Mucosa of rectum (tissue), 2 donors: ENCODE results near the gene ADRA1B.

Source experiments
- H3K27ac ChIP-seq, 2 donors: one replicate each; pipeline ENCODE4 v1.7.0; 2013; ENCODE audit warnings: inconsistent platforms in 2 of 2, low read depth in 2 of 2, low read length in 2 of 2
- H3K27me3 ChIP-seq, 2 donors: one replicate each; pipeline ENCODE4 v1.7.0; 2013; ENCODE audit warnings: low read length in 2 of 2; ENCODE audit not compliant: control insufficient read depth in 2 of 2, insufficient read depth in 2 of 2
- H3K36me3 ChIP-seq, 2 donors: one replicate each; pipeline ENCODE4 v1.7.0; 2013; ENCODE audit warnings: low read length in 2 of 2; ENCODE audit not compliant: control insufficient read depth in 2 of 2, insufficient read depth in 2 of 2
- H3K4me1 ChIP-seq, 2 donors: one replicate each; pipeline ENCODE4 v1.7.0; 2013; ENCODE audit warnings: low read length in 2 of 2, mild to moderate bottlenecking in 1 of 2; ENCODE audit not compliant: control insufficient read depth in 2 of 2, insufficient read depth in 2 of 2
- H3K4me3 ChIP-seq, 2 donors: one replicate each; pipeline ENCODE4 v1.7.0; 2013; ENCODE audit warnings: low read length in 2 of 2
- H3K9ac ChIP-seq, 2 donors: one replicate each; pipeline ENCODE4 v1.7.0; 2013; ENCODE audit warnings: low read length in 2 of 2, low read depth in 1 of 2, mild to moderate bottlenecking in 1 of 2
- H3K9me3 ChIP-seq, 2 donors: one replicate each; pipeline ENCODE4 v1.7.0; 2013; ENCODE audit warnings: low read length in 2 of 2; ENCODE audit not compliant: control insufficient read depth in 2 of 2
- donor health status: healthy.
- donor health status: Normal muscosa, but diverticular disease.

The ADRA1B gene

DNA sequence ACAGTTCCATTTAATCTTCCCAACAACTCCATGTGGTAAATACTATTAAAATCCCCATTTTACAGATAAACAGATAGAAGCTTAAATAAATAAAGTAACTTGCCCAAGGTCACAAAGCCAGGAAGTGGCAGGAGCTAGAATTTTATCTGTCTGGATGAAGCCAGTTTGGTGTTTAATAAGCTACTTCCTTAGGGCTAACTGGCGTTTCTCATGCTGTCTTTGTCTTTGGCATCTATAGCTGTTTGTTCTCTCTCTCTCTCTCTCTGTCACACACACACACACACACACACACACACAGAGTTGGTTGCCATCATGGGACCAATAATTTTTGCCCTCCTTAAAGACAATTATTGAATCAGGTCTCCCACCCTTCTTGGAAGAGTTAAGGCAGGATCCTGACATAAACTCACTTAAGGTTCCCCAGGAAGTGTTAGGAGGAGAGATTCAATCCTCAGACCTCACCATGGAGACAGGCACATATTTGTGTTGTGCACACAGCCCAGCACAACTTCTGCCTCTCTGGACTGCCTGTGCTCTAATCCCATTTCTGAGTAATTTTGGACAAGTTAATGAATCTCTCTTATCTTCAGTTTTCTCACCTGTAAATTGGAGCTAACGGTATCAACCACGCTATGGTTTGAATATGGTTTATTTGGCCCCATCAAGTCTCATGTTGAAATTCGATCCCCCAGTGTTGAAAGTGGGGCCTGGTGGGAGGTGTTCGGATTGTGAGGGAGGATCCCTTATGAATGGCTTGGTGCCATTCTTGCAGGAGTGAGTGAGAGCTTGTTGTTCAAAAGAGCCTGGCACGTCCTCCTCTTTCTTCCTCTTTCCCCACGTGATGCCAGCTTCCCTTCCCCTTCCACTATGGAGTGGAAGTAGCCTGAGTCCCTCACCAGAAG, 8.3 kb upstream of the ADRA1B start:
- Histone ChIP-seq H3K4me3 (no peak overlapping the region), H3K36me3 (no peaks in the 10 kb centered on the region), H3K9ac (no peak overlapping the region), H3K27me3 (no peaks in the 10 kb centered on the region), H3K27ac (no peak overlapping the region), H3K4me1 (peaks cover 11 to 24% of the 10 kb centered on the region in 2 donors), H3K9me3 (no peaks in the 10 kb centered on the region)

DNA sequence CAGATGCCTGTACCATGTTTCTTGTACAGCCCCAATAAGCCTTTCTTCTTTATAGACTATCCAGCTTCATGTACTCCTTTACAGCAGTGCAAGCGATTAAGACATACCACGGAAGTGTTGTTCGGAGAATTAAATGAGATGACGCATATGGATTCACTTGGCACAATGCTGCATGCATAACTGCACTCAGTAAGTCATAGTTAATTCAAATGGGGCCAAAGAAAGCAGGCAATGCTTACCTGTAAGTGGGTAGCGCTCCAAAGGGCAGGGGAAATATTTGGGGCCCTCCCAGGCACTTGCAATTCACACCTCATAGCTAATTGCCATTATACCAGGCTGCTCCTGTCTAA, 7.7 kb upstream of the ADRA1B start:
- Histone ChIP-seq H3K27me3 (no peaks in the 10 kb centered on the region), H3K27ac (no peak overlapping the region), H3K9me3 (no peaks in the 10 kb centered on the region), H3K9ac (no peak overlapping the region), H3K4me3 (no peak overlapping the region), H3K36me3 (no peaks in the 10 kb centered on the region), H3K4me1 (peaks cover 11 to 24% of the 10 kb centered on the region in 2 donors)

DNA sequence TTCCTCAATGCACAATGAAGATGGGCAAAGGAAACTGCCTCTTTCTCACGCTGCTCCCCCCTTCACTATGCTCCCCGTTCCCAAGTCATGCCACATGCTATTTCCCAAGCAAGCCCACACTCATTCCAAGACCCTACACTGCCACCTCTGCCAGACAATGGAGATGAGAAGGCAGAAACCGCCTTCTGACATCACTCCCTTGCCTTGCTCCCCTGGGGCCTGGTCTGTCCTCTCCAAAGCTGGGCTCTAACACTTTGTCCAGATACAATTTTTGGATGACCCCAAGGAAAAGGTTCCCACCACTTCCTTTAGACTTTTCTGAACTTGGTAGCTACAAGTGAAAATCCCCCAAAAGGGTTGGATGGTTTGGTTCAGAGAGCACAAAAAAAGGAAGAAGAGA, 7.2 kb upstream of the ADRA1B start:
- Histone ChIP-seq H3K27me3 (no peaks in the 10 kb centered on the region), H3K9me3 (no peaks in the 10 kb centered on the region), H3K4me3 (no peak overlapping the region), H3K27ac (no peak overlapping the region), H3K9ac (no peak overlapping the region), H3K36me3 (no peaks in the 10 kb centered on the region), H3K4me1 (peaks cover 11 to 24% of the 10 kb centered on the region in 2 donors)

DNA sequence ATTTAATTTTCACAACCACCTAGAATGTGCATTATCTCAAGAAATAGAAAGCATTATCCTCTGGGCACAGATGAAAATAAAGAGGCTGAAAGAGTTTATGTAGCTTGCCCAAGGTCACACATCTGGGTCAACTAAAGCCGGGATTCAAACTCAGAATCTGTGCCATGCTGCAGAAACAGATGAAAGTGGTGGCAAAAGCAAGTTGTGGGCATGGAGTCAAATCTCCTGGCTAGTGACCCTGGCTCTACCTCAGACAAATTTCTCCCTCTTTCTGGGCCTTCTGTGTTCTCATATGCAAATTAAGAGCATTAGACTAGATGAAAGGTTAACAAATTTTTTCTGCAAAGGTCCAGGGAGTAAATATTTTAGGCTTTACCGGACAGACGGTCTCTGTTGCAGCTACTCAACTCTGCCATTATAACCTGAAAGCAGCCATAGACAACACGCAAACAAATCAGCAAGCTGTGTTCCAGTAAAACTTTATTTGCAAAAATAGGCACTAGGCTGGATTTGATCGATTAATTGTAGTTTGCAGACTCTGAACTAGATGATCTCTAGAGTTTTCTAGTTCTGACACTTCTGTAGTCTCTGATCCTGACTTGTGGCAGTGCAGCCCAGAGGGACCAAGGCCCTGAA, 6.0 kb upstream of the ADRA1B start:
- H3K4me3 ChIP-seq: no peak overlapping the region
- no peaks in the 10 kb centered on the region for H3K9me3 ChIP-seq
- H3K4me1 ChIP-seq: peaks cover 8 to 24% of the 10 kb centered on the region in 2 donors
- peaks cover 0 to 5% of the 10 kb centered on the region in 2 donors for H3K27me3 ChIP-seq
- no peak overlapping the region for H3K9ac ChIP-seq
- no peak overlapping the region for H3K27ac ChIP-seq
- no peaks in the 10 kb centered on the region for H3K36me3 ChIP-seq

DNA sequence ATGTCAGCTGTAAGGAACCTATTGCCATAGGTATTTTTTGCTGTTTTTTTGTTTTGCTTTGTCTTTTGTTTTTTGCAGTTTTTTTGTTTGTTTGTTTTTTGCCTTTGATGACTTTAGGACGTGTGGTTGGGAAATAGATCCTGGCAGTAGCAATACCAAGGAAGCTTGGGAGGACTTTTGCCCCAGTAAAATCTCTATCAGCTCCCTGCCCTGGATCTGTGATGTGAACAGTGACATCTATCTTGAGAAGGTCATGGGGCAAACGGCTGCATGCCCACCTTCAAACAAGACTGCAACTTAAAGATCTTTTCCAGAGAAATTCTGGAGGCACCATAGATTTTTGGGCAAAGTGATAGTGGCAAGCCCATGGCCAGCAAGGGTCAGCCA, 5.4 kb upstream of the ADRA1B start:
- no peak overlapping the region for H3K27ac ChIP-seq
- peaks cover 8 to 27% of the 10 kb centered on the region in 2 donors for H3K4me1 ChIP-seq

DNA sequence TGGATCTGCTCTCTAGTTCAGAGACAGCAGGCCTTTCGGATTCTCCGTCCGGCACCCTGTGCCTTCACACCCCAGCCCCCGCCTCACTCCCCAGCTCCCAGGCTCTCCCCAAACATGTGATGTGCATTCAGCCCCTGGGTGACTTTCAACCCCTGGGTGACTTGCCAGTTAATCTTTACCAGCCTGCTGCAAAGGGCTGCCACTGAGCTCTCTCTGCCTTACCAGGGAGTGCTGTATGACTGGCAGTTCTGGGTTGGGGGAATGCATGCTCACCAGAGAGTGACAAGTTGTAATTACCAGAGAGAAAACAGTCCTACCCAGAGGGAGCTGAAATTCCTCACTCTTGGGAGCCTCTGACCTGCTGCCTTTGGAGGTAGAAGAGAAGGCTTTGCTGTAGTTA, 4.9 kb upstream of the ADRA1B start:
- no peaks in the 10 kb centered on the region for H3K36me3 ChIP-seq
- no peaks in the 10 kb centered on the region for H3K9me3 ChIP-seq
- no peak overlapping the region for H3K4me3 ChIP-seq
- no peak overlapping the region for H3K9ac ChIP-seq
- H3K4me1 ChIP-seq: peaks cover 6 to 25% of the 10 kb centered on the region in 2 donors
- H3K27ac ChIP-seq: peak overlapping the region in 1 of 2 donors; percentile 13
- peaks cover 0 to 7% of the 10 kb centered on the region in 2 donors for H3K27me3 ChIP-seq

More for the DNA sequence above, 5.4 kb upstream of the ADRA1B start:
- Histone ChIP-seq H3K27me3 (peaks cover 0 to 6% of the 10 kb centered on the region in 2 donors), H3K9ac (no peak overlapping the region), H3K9me3 (no peaks in the 10 kb centered on the region), H3K4me3 (no peak overlapping the region), H3K36me3 (no peaks in the 10 kb centered on the region)

DNA sequence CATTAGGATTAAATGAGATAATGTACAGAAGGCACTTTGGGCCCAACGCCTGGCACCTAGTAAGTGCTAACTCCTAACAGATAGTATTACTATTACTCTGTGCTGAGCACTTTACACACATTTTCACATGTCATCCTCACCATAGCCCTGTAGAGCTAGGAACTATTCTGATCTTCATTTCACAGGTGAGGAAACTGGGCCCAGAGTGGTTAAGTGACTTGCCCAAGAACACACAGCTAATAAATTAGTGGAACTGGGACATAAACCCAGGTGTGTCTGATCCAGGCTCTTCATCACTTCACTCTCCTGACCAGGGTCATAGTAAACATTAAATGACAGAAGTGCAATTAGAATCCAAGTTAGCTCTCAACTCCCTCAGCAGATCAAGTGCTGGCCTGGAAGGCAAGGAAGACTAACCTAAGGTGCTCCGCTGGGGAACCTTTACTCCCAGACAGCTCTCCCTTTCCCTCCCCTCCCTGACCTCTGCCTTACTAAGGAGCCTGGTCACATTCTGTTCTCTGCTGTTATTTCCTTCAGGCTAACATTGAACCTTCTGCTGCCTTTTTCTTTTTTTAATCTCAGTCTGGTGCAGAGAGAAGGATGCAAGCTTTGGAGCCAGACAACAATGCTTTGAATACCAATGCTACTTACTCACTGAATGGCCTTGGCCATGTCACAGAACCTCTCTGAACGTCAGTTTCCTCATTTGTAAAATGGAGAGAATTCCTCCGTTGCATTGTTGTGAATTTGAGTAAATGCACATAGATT, 4.1 kb upstream of the ADRA1B start:
- Histone ChIP-seq H3K27ac (peak overlapping the region in 1 of 2 donors; percentile 6), H3K9ac (no peak overlapping the region), H3K36me3 (no peaks in the 10 kb centered on the region), H3K9me3 (no peaks in the 10 kb centered on the region), H3K4me3 (no peak overlapping the region), H3K27me3 (peaks cover 3 to 10% of the 10 kb centered on the region in 2 donors), H3K4me1 (peaks cover 6 to 20% of the 10 kb centered on the region in 2 donors)

DNA sequence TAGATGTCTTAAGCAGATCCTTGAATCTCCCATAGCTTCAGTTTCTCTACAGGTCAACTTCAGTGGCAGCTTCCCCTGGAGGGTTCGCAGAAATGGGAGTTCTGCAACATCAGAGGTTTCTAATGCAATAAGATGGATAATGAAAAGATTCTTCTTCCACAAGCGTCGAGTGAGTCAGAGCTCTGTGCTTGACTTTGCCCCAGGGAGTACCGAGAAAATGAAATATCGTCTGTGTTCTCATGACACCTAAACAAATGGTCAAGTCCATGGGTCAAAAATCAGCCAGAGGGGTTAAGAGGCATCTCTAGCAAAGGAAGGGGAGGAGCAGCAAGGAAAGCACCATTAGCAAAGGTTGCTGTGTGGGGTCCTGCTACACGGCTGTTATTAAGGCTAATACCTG, 3.2 kb upstream of the ADRA1B start:
- Histone ChIP-seq H3K9ac (no peak overlapping the region), H3K9me3 (no peaks in the 10 kb centered on the region), H3K27me3 (peaks cover 6 to 11% of the 10 kb centered on the region in 2 donors), H3K36me3 (no peaks in the 10 kb centered on the region), H3K27ac (no peak overlapping the region), H3K4me1 (peaks cover 6 to 24% of the 10 kb centered on the region in 2 donors), H3K4me3 (no peak overlapping the region)

DNA sequence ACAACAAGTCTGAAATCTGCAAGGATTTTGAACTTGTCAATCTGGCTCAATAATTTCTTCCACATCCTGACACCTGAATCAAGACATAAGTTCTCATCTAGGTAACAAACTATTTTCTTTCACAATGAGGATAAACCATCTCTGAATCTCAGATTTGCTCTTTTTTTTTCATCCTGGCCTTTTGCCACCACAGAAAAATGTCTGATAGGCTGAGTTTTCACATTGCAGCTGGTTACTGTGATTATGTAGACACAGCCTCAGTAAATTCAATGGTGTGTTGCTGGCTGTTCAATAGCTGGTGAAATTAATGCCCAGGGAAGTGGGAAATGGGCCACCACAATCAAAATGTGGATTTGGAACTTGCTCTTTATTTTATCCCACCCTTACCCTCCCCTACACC, 2.8 kb upstream of the ADRA1B start:
- no peak overlapping the region for H3K27ac ChIP-seq
- no peaks in the 10 kb centered on the region for H3K9me3 ChIP-seq
- H3K4me1 ChIP-seq: peaks cover 6 to 24% of the 10 kb centered on the region in 2 donors
- no peak overlapping the region for H3K9ac ChIP-seq
- no peak overlapping the region for H3K4me3 ChIP-seq
- peaks cover 6 to 11% of the 10 kb centered on the region in 2 donors for H3K27me3 ChIP-seq
- H3K36me3 ChIP-seq: no peaks in the 10 kb centered on the region
